Suppressor macrophage treated with lipopolysaccharide for 4 hours (primary cell): ENCODE data around the gene ACSF3.
"Not testable (repeated sequence)": the region's sequence is repeated elsewhere in the genome, so short reads cannot be mapped to it uniquely, and the experiment has no call there.

Experiments
- DNase-seq: peaks from one replicate; pipeline ENCODE4 v3.0.0-alpha.2; 2020

The ACSF3 gene

GRCh38 chr16:89055894-89056555, 37.6 kb upstream of the ACSF3 start:
- no peak for DNase-seq

DNA sequence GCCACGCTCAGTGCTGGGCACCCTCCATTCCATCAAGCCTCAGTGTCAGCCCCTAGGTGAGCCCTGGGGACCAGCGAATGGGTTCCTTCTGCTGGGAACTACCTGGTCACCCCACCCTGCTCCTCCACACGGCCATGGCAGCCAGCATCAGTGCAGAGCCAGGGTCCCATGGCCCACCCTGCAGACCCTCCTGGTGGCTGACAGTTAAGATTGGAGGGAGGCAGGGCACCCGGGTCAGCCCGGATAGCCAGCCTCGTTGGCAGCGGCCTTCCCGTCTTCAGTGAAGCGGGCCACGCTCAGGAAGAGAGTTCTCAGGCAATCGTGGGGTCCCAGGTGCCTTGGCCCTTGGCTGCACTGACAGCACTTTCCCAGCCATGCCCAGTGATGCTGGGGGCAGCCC, 37.1 kb upstream of the ACSF3 start:
- no peak for DNase-seq

DNA sequence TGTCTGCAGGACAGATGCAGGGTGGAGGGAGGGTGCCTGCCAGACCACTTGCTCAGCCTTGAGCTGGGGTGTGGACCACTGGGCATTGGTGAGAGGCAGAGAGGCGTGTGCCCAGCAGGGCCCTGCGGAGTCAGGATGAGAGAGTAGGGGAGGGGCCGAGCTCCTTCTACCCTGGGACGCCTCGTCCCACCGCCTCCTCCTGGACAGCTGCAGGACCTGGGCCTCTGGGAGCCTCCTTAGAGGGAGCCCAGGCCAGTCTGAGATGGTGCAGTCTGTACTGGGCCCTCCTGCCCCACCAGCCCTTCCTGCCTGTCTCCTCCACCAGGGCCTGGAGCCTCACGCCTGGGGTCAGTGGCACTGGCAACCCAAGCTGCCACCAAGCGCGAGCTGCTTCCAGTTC, 35.9 kb upstream of the ACSF3 start:
- DNase-seq, result no peak

- DNase-seq, result no peak
Measured at GRCh38 chr16:89058812-89059211, 34.8 kb upstream of the ACSF3 start.

DNA sequence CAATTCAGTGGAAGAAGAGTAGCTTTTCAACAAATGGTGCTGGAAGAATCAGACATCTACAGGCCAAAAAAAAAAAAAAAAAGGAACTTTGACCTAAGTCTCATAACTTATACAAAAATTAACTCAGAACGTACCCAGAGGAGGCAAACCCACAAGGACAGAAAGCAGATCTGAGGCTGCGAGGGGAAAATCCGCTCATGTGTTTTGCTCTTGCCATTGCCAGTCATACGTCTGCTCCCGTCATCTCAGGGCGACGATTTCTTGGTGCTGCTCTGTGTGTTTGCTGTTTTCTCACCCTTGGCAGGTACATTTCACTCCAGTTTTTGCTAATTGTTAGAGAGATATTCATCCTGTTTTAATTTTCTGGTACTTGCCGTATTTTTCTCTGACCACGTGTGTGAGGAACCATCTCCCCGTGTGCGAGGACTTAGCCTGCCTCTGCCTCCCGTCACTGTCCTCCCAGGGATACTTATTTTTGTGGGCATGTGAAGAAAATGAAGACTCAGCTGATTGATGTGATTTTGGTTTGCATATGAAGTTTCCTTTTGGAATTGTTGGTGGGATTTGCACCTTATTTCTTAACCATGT, 33.4 kb upstream of the ACSF3 start:
- no peak for DNase-seq

DNA sequence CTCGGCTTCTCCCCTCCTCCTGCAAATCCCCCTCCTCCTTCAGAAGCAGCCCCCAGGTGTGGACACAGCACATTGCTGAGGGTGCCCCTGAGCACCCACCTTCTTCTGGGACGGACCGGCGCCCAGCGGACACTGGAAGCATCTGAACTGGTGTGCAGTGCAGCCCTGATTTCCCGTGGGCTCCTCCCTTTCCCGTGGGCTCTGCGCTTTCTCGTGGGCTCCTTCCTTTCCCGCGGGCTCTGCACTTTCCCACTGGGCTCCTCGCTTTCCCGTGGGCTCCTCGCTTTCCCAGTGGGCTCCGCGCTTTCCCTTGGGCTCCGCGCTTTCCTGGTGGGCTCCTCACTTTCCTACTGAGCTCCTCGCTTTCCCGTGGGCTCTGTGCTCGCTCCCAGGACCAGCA, 32.6 kb upstream of the ACSF3 start:
- DNase-seq, result no peak

GRCh38 chr16:89061590-89062380, 31.9 kb upstream of the ACSF3 start:
- DNase-seq, result no peak

DNA sequence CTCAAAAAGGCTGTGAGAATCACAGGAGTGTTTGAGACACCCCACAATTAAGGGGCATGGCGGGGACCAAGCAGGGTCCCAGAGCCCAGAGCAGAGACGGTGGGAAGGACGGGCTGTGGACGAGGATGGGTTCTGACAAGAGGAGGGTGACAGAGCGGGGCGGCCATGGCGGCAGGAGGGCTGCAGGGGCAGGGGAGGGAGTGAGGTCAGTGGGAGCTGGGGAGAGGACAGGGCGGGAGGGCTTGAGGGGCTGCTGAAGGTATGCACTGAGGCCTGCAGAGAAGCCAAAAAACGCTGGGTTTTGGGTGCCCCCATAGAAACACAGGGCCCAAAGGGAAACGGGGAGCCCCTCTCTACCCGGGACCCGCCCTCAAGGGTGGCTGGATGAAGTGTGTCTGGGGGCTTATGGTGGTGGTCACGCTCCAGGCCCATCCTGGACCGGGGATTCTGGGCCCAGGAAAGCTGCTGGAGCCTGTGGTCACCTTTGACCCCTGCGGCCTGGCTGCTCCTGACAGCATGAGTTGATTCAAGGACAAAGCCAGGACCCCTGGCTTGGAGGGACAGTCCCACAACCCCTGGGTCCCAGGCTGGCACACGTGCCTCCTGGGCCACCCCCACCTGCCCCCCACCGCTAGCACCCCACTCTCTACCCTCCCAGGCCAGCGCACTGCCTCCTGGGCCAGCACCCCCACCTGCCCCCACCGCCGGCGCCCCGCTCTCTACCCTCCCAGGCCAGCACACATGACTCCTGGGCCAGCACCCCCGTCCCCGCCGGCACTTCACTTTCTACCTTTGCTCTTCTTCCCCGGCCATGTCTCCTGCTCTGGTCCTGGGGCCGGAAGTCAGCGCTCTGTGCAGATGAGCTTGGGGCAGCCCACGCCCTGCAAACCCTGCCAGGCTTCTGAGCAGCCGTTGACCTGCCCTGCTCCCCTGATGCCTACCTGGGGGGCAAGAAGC, 31.0 kb upstream of the ACSF3 start:
- DNase-seq, result no peak

- DNase-seq, result no peak
Measured at GRCh38 chr16:89063768-89064320, 29.8 kb upstream of the ACSF3 start.

DNA sequence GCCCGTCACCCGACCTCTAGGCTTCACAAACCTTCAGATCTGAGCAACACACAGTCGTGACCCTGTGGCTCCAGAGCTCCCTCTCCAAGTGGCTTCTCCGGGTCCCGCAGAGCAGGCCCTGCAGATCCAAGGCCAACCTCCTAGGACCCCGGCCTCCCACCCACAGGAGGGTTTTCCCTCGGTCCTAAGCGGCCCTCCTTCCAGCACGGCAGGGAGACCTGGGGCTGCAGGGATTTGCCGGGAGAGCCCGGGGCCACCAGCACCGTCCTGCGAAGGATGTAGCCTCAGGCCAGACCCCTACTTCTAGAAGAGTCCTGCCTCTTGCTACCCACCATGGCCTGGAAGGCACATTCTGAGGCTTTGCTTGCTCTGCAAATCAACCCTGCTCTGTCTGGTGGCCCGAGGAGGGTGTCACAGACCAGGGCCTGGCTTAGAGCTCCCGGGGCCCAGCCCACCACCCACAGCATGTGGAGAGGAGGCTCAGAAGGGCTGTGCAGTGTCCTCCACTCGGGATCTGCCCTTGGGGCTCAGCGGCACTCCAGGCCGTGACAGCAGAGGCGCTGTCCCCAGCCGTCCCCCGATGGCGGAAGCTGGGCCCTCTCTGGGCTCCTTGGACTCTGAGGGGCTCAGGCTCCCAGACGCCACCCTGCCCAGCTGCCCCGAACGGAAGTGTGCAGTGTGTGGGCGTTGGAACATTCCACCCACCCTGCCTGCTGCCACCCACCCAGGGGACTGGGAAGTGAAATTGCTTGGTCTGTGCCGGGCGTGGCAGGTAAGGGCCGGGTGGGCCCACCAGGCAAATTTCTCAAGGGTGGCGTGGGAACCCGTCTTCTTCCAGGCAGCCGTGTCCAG, 28.8 kb upstream of the ACSF3 start:
- no peak for DNase-seq

GRCh38 chr16:89065458-89065822, 28.2 kb upstream of the ACSF3 start:
- no peak for DNase-seq

DNA sequence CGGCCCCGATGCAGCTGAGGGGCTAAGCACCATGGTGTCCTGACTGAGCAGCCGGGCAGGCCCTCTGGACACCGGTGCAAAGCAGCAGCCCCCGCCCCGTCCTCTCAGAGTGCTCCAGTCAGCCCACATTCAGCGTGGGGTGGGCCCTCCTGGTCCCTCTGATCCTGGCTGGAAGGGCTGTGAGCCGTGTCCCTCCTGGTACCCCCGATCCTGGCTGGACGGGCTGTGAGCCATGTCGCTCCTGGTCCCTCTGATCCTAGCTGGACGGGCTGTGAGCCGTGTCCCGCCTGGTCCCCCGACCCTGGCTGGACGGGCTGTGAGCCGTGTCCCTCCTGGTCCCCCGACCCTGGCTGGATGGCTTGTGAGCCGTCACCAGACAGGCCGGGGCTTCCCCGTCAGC, 26.9 kb upstream of the ACSF3 start:
- DNase-seq, result no peak

- no peak for DNase-seq
Measured at GRCh38 chr16:89067677-89068443, 25.8 kb upstream of the ACSF3 start.

DNA sequence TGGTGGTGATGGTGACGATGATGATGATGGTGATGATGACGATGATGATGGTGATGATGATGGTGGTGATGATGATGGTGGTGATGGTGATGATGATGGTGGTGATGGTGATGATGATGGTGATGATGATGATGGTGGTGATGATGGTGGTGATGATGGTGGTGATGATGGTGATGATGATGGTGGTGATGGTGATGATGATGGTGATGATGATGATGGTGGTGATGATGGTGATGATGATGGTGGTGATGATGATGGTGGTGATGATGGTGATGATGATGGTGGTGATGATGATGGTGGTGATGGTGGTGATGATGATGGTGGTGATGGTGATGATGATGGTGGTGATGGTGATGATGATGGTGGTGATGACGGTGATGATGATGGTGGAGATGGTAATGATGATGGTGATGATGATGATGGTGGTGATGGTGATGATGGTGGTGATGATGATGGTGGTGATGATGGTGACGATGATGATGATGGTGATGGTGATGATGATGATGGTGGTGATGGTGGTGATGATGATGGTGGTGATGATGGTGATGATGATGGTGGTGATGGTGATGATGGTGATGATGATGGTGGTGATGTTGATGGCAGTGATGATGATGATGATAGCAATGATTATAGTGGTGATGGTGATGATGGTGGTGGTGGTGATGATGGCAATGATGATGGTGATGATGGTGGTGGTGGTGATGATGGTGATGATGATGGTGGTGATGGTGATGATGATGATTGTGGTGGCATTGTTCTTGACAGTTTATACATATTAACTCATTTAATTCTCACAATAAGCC, 24.6 kb upstream of the ACSF3 start:
- DNase-seq, result not testable (repeated sequence)

- no peak for DNase-seq
Measured at GRCh38 chr16:89069920-89070319, 23.7 kb upstream of the ACSF3 start.

GRCh38 chr16:89070590-89070989, 23.1 kb upstream of the ACSF3 start:
- DNase-seq, result no peak

DNA sequence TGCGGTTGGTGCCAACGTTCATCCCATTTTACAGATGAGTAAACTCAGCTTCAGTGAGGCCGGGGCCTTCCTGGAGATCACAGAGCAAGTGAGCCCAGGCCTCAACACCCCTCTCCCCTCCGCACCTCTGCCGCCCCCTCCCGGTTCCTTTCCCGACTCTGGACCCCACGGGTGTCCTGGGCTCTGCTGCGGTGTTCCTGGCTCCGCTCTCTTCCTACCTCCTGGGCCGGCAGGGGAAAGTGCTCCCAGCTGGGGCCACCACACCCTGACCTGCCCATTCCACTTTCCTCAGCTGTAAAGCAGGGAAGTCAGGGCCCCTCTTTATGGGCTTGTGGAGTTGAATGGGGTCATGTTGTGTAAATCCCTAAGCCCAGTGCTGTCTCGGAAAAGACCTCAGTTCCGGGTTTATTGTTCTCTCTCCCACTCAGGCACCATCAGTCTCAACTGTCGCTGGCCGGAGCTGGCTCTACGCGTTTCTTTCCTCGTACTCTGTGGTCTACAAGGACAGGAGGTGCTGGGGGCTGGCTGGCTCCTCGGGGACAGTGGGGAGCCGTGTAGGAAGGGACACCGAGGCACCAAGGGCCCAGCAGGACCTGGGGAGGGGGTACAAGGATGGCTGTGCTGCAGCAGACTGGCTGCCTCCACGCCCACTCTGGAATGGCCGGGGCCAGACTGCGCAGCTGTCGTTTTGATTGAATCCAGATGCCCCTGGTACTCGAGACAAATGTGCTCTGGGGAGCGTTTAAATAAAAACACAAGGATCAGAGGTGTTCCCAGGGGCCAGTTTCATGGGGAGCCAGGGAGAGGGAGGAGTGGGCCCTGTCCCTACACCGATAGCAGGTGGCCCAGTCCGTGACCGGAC, 21.7 kb upstream of the ACSF3 start:
- no peak for DNase-seq

- no peak for DNase-seq
Measured at GRCh38 chr16:89072548-89073130, 21.0 kb upstream of the ACSF3 start.
